Panc1 (cell line): Measurements from ENCODE around the gene RADIL.

ENCODE experiments used
- POLR2AphosphoS5 ChIP-seq: IDR thresholded peaks from 2 replicates; pipeline ENCODE4 v1.6.1; 2012; ENCODE audit warnings: mild to moderate bottlenecking, low read depth, low read length, moderate library complexity
- SIN3A ChIP-seq: IDR thresholded peaks from 2 replicates; pipeline ENCODE4 v1.6.1; 2012; ENCODE audit warnings: low read depth, mild to moderate bottlenecking, low read length, moderate library complexity, borderline replicate concordance; ENCODE audit not compliant: insufficient read depth
- TCF7L2 ChIP-seq: IDR thresholded peaks from 2 replicates; pipeline ENCODE4 v1.6.1; 2011; ENCODE audit warnings: mild to moderate bottlenecking, low read depth, low read length, inconsistent platforms
- TF ChIP-seq, protein P1 (sequence below): fragments of 450-650 bp; IDR thresholded peaks from 2 replicates; pipeline ENCODE4 v1.5.1; 2017; ENCODE audit warnings: mild to moderate bottlenecking
- TF ChIP-seq, protein P2 (sequence below), 2 experiments: IDR thresholded peaks; 2 replicates each; pipeline ENCODE4 v1.6.1; 2011 to 2012; ENCODE audit warnings: low read depth in 2 of 2, control low read depth in 1 of 2, low read length in 1 of 2, mild to moderate bottlenecking in 1 of 2, moderate library complexity in 1 of 2; ENCODE audit not compliant: insufficient read depth in 1 of 2

GRCh38 chr7:4825081-4825480, 58.4 kb downstream of the RADIL start:
- TF ChIP-seq, protein P1, sequence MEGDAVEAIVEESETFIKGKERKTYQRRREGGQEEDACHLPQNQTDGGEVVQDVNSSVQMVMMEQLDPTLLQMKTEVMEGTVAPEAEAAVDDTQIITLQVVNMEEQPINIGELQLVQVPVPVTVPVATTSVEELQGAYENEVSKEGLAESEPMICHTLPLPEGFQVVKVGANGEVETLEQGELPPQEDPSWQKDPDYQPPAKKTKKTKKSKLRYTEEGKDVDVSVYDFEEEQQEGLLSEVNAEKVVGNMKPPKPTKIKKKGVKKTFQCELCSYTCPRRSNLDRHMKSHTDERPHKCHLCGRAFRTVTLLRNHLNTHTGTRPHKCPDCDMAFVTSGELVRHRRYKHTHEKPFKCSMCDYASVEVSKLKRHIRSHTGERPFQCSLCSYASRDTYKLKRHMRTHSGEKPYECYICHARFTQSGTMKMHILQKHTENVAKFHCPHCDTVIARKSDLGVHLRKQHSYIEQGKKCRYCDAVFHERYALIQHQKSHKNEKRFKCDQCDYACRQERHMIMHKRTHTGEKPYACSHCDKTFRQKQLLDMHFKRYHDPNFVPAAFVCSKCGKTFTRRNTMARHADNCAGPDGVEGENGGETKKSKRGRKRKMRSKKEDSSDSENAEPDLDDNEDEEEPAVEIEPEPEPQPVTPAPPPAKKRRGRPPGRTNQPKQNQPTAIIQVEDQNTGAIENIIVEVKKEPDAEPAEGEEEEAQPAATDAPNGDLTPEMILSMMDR, result no peak
- TF ChIP-seq, protein P2, sequence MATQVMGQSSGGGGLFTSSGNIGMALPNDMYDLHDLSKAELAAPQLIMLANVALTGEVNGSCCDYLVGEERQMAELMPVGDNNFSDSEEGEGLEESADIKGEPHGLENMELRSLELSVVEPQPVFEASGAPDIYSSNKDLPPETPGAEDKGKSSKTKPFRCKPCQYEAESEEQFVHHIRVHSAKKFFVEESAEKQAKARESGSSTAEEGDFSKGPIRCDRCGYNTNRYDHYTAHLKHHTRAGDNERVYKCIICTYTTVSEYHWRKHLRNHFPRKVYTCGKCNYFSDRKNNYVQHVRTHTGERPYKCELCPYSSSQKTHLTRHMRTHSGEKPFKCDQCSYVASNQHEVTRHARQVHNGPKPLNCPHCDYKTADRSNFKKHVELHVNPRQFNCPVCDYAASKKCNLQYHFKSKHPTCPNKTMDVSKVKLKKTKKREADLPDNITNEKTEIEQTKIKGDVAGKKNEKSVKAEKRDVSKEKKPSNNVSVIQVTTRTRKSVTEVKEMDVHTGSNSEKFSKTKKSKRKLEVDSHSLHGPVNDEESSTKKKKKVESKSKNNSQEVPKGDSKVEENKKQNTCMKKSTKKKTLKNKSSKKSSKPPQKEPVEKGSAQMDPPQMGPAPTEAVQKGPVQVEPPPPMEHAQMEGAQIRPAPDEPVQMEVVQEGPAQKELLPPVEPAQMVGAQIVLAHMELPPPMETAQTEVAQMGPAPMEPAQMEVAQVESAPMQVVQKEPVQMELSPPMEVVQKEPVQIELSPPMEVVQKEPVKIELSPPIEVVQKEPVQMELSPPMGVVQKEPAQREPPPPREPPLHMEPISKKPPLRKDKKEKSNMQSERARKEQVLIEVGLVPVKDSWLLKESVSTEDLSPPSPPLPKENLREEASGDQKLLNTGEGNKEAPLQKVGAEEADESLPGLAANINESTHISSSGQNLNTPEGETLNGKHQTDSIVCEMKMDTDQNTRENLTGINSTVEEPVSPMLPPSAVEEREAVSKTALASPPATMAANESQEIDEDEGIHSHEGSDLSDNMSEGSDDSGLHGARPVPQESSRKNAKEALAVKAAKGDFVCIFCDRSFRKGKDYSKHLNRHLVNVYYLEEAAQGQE (IDR thresholded peaks at IDR 0.05; ENCODE audit: insufficient read depth in 1 of 2, low read depth in 2 of 2, low read length in 1 of 2), result no peak
- TF ChIP-seq TCF7L2 (no peak), POLR2AphosphoS5 (no peak), SIN3A (no peak)
